NCI-H187 treated with DMSO at 0.1 percent for 48 hours (cell line): ENCODE results near the gene SIGLEC11.
"Not testable (repeated sequence)": the region's sequence is repeated elsewhere in the genome, so short reads cannot be mapped to it uniquely, and the experiment has no call there.

ENCODE experiments used
- DNase-seq: peaks from one replicate; lab custom pipeline; 2025; lab: John Stamatoyannopoulos, UW

The SIGLEC11 gene

GRCh38 chr19:49981603-49982593 is 20.9 kb upstream of the SIGLEC11 start:
- DNase-seq, result no peak

- DNase-seq, result no peak
Observed at GRCh38 chr19:49978324-49978723, 17.4 kb upstream of the SIGLEC11 start.

GRCh38 chr19:49977881-49978280 is 16.9 kb upstream of the SIGLEC11 start:
- no peak for DNase-seq

GRCh38 chr19:49977076-49977475 is 16.1 kb upstream of the SIGLEC11 start:
- DNase-seq, result no peak

GRCh38 chr19:49976496-49976895 is 15.5 kb upstream of the SIGLEC11 start:
- DNase-seq, result no peak

GRCh38 chr19:49975051-49975450 is 14.1 kb upstream of the SIGLEC11 start:
- DNase-seq, result no peak

GRCh38 chr19:49973987-49974386 is 13.0 kb upstream of the SIGLEC11 start:
- DNase-seq, result no peak

- no peak for DNase-seq
Observed at GRCh38 chr19:49972841-49973240, 11.9 kb upstream of the SIGLEC11 start.

GRCh38 chr19:49971991-49972411 is 11.0 kb upstream of the SIGLEC11 start:
- no peak for DNase-seq

GRCh38 chr19:49969355-49969754 is 8.4 kb upstream of the SIGLEC11 start:
- not testable (repeated sequence) for DNase-seq

GRCh38 chr19:49968279-49968922 is 7.4 kb upstream of the SIGLEC11 start:
- no peak for DNase-seq

- DNase-seq, result not testable (repeated sequence)
Observed at GRCh38 chr19:49959892-49960291, 1.1 kb downstream of the SIGLEC11 start.

GRCh38 chr19:49958596-49958995 is 2.4 kb downstream of the SIGLEC11 start:
- not testable (repeated sequence) for DNase-seq

- not testable (repeated sequence) for DNase-seq
Observed at GRCh38 chr19:49958144-49958543, 2.8 kb downstream of the SIGLEC11 start.

- DNase-seq, result no peak
Observed at GRCh38 chr19:49957262-49957915, 3.6 kb downstream of the SIGLEC11 start.

GRCh38 chr19:49956115-49956495 is 4.9 kb downstream of the SIGLEC11 start:
- no peak for DNase-seq

GRCh38 chr19:49954933-49955332 is 6.0 kb downstream of the SIGLEC11 start:
- no peak for DNase-seq

GRCh38 chr19:49954092-49954829 is 6.7 kb downstream of the SIGLEC11 start:
- DNase-seq, result no peak

GRCh38 chr19:49953416-49953815 is 7.6 kb downstream of the SIGLEC11 start:
- no peak for DNase-seq

GRCh38 chr19:49952906-49953305 is 8.1 kb downstream of the SIGLEC11 start:
- no peak for DNase-seq

- no peak for DNase-seq
Observed at GRCh38 chr19:49952479-49952836, 8.5 kb downstream of the SIGLEC11 start.
